Ishikawa (cell line): ENCODE results near the gene TUBB4B.

Experiments used
- CREB1 ChIP-seq: IDR thresholded peaks from 2 replicates; pipeline ENCODE4 v1.6.1; 2012; ENCODE audit warnings: low read depth
- EP300 ChIP-seq: IDR thresholded peaks from 2 replicates; pipeline ENCODE4 v1.6.1; 2012; ENCODE audit warnings: borderline replicate concordance
- TCF12 ChIP-seq: IDR thresholded peaks from 2 replicates; pipeline ENCODE4 v1.6.1; 2012; ENCODE audit warnings: low read depth

- TF ChIP-seq EP300 (no peak), CREB1 (no peak), TCF12 (no peak)
Measured at GRCh38 chr9:137215196-137215986, 25.7 kb upstream of the TUBB4B start.
